GM21447 (cell line): ENCODE measurements around the gene TAS2R42.

Experiments used
- ATAC-seq: cut with Tn5 transposase; IDR thresholded peaks from one replicate; pipeline ENCODE4 v1.9.1; 2021; ENCODE audit not compliant: unreplicated experiment

TAS2R42 gene

GRCh38 chr12:11186837-11187236 is at the start of gene TAS2R42:
Gene TAS2R42 (minus strand): TSS chr12:11186937. CDS start chr12:11186937, 0 bp downstream.
- ATAC-seq = no peak

GRCh38 chr12:11233532-11233931 is 46.8 kb upstream of the TAS2R42 start:
- no peak for ATAC-seq

- peak; percentile 61 for ATAC-seq
Observed at GRCh38 chr12:11228296-11228879, 41.7 kb upstream of the TAS2R42 start.

- no peak for ATAC-seq
Observed at GRCh38 chr12:11227373-11227772, 40.6 kb upstream of the TAS2R42 start.

- no peak for ATAC-seq
Observed at GRCh38 chr12:11209113-11209512, 22.4 kb upstream of the TAS2R42 start.

- no peak for ATAC-seq
Observed at GRCh38 chr12:11204173-11204572, 17.4 kb upstream of the TAS2R42 start.

- no peak for ATAC-seq
Observed at GRCh38 chr12:11202811-11203210, 16.1 kb upstream of the TAS2R42 start.

GRCh38 chr12:11183011-11183410 is 3.7 kb downstream of the TAS2R42 start:
- ATAC-seq = no peak

GRCh38 chr12:11182529-11182928 is 4.2 kb downstream of the TAS2R42 start:
- no peak for ATAC-seq

- no peak for ATAC-seq
Observed at GRCh38 chr12:11178250-11178649, 8.5 kb downstream of the TAS2R42 start.

- ATAC-seq = no peak
Observed at GRCh38 chr12:11174022-11174421, 12.7 kb downstream of the TAS2R42 start.

GRCh38 chr12:11171969-11172675 is 14.6 kb downstream of the TAS2R42 start:
- ATAC-seq = no peak

GRCh38 chr12:11171145-11171968 is 15.4 kb downstream of the TAS2R42 start, which contains the start of gene SMIM10L1:
Gene SMIM10L1 (plus strand): TSS chr12:11171194. CDS start chr12:11171357, 163 bp downstream.
- ATAC-seq = peak; percentile 94

- ATAC-seq = no peak
Observed at GRCh38 chr12:11170810-11171144, 16.0 kb downstream of the TAS2R42 start.

- no peak for ATAC-seq
Observed at GRCh38 chr12:11166300-11166699, 20.4 kb downstream of the TAS2R42 start.

GRCh38 chr12:11164384-11164783 is 22.4 kb downstream of the TAS2R42 start:
- ATAC-seq = no peak

GRCh38 chr12:11162502-11162901 is 24.2 kb downstream of the TAS2R42 start:
- no peak for ATAC-seq

- no peak for ATAC-seq
Observed at GRCh38 chr12:11158885-11159444, 27.8 kb downstream of the TAS2R42 start.

GRCh38 chr12:11154400-11154925 is 32.3 kb downstream of the TAS2R42 start:
- no peak for ATAC-seq

GRCh38 chr12:11152725-11153124 is 34.0 kb downstream of the TAS2R42 start:
- no peak for ATAC-seq

- ATAC-seq = no peak
Observed at GRCh38 chr12:11150832-11151231, 35.9 kb downstream of the TAS2R42 start.
